K562 (cell line): ENCODE data around the gene CDC42EP1. TPM values are rescaled to one million over a fixed set of nuclear protein-coding genes. Genes with fewer than 3 reads are reported as not detected.

Experiments used
- CBFA2T3 ChIP-seq: fragments of 450-650 bp; IDR thresholded peaks from 2 replicates; pipeline ENCODE4 v1.6.1; 2017
- CCNT2 ChIP-seq: IDR thresholded peaks from 2 replicates; pipeline ENCODE4 v1.6.1; 2011; ENCODE audit warnings: borderline replicate concordance, low read depth, mild to moderate bottlenecking, moderate library complexity, mixed read lengths, low read length; ENCODE audit not compliant: insufficient read length; ENCODE audit errors: extremely low read depth
- GABPB1 ChIP-seq: sonication (generic); formaldehyde crosslinking; IDR thresholded peaks from 2 replicates; pipeline ENCODE4 v1.8.0; 2022; ENCODE audit warnings: mild to moderate bottlenecking, missing genetic modification reagents
- HNRNPL ChIP-seq: fragments of 200-400 bp; formaldehyde crosslinking; IDR thresholded peaks from 2 replicates; pipeline ENCODE4 v1.6.1; 2017; ENCODE audit warnings: low read depth, mild to moderate bottlenecking, low read length
- MYNN ChIP-seq, 2 experiments: sonication (generic); formaldehyde crosslinking in 1 of 2; IDR thresholded peaks; 2 replicates each; pipeline versions ENCODE4 v1.5.0 to v1.6.1; 2016 to 2020; ENCODE audit warnings: antibody characterized with exemption in 1 of 2, missing genetic modification reagents in 1 of 2
- POLR2AphosphoS5 ChIP-seq: IDR thresholded peaks from 2 replicates; pipeline ENCODE4 v1.6.1; 2011; ENCODE audit warnings: mild to moderate bottlenecking, low read depth, low read length, moderate library complexity; ENCODE audit not compliant: control insufficient read depth, insufficient read depth
- SNRNP70 ChIP-seq: fragments of 200-400 bp; formaldehyde crosslinking; optimal IDR thresholded peaks from 2 replicates; pipeline ENCODE3; 2017; ENCODE audit warnings: low read depth, low read length
- TFAP4 ChIP-seq: sonication (generic); formaldehyde crosslinking; IDR thresholded peaks from 2 replicates; pipeline ENCODE4 v1.8.0; 2022; ENCODE audit warnings: missing genetic modification reagents, mild to moderate bottlenecking, moderate library complexity, borderline replicate concordance
- ZEB2 ChIP-seq: fragments of 450-650 bp; IDR thresholded peaks from 2 replicates; pipeline ENCODE4 v1.6.1; 2016
- ZNF165 ChIP-seq: fragments of 250-450 bp; sonication (Bioruptor Pico); IDR thresholded peaks from 2 replicates; pipeline ENCODE4 v1.4.0; 2020; ENCODE audit warnings: borderline replicate concordance
- ZNF717 ChIP-seq: fragments of 250-450 bp; sonication (Bioruptor Pico); IDR thresholded peaks from 2 replicates; pipeline ENCODE4 v1.5.0; 2021
- polyA plus RNA-seq, 8 experiments: library from polyadenylated mRNA; depleted of rRNA in 4 of 8; stranded (reverse) in 5 of 8; unstranded in 3 of 8; fragments of >200 nt; fragmentation: Nextera tagmentation in 2 of 8; fragmentation: Illumina TruSeq in 1 of 8; extraction: Ambion mirVana in 2 of 8; extraction: Trizol in 1 of 8; gene quantifications; 2 replicates each; pipeline versions ENCODE4 v1.2.1 to v1.2.3, GENCODE V29; 2011 to 2014; ENCODE audit warnings: inconsistent platforms in 1 of 8, missing spikeins in 1 of 8
- total RNA-seq, 7 experiments: library from RNA; depleted of rRNA in 6 of 7; stranded (reverse); fragments of >200 nt in 6 of 7; fragmentation: Illumina TruSeq in 2 of 7; extraction: Trizol in 2 of 7; gene quantifications; 2 replicates each; pipeline versions ENCODE4 v1.2.1 to v1.2.3, GENCODE V29; 2011 to 2021; ENCODE audit warnings: low replicate concordance in 1 of 7
- TF ChIP-seq, protein P1 (sequence below): fragments of 450-650 bp; IDR thresholded peaks from 2 replicates; pipeline ENCODE4 v1.6.1; 2017; ENCODE audit warnings: antibody characterized with exemption, mild to moderate bottlenecking
- TF ChIP-seq, protein P2 (sequence below): fragments of 450-650 bp; formaldehyde crosslinking; IDR thresholded peaks from 2 replicates; pipeline ENCODE4 v1.4.0; 2022; ENCODE audit warnings: missing genetic modification characterization
- TF ChIP-seq, protein P3 (sequence below), 2 experiments: fragments of 150-350 bp in 1 of 2; IDR thresholded peaks; 2 replicates each; pipeline ENCODE4 v1.6.1; 2012 to 2016; ENCODE audit warnings: low read depth in 2 of 2, low read length in 2 of 2, mild to moderate bottlenecking in 1 of 2, moderate library complexity in 1 of 2

CDC42EP1 gene
- total and polyA plus RNA-seq, 9 of the 15 experiments (the other 6 are each of a cell fraction or from before 2014, with no cell fraction given), result 0.67 to 70.2 (median 7.3) TPM

DNA sequence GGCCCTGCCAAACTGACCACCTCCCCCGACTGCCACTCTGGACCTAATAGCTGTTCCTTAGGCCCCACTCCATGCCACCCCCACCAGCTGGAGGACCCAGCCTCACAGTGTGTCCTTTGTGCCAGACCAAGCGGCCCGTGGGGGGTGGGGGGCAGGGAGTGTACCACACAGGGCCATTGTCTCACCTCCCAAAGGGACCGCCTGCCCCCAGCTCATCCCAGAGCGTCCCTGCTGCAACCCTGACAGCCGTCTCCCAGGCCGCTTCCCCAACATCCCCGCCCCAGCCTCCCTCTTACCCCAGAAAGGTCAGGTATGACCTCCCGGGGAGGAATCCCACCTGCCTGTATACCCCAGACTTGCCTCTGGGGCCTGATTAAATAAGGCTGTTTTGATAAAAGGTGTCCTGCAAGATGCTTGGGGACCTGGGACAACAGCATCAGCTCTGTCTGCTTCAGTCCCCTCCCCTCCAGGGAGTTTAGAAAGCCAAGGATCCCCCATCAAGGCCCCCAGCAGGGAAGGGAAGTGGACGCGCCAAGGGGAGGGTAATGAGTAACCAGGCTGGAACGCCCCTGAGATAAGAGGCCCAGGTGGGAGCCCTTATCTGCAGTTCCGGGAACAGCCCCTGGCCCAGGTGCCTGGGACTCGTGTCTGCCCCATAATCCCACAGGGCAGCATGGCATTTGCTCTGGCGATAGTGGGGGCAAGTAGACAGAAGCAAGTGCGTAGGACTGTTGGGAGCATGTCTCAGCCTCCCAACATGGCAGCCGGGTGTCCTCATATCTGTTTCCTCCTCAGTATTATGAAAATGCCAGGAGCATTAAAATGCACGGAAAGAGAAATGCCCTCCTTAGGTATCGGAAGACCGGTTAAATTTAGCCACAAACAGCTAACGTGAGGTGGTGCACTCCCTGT is 9.0 kb downstream of the CDC42EP1 start (continued):
- TF ChIP-seq ZNF717 (CRISPR knock-in tag), result no peak
- TF ChIP-seq CBFA2T3, result 0 out of 2 replicates have a peak, but pooled peaks have one; percentile 41
- no peak for TF ChIP-seq HNRNPL
- TF ChIP-seq POLR2AphosphoS5, result peak; percentile 13; the same call in 1 of the 2 replicates
- no peak for TF ChIP-seq CCNT2
- no peak for TF ChIP-seq ZNF165 (CRISPR knock-in tag)
- TF ChIP-seq, protein P1, sequence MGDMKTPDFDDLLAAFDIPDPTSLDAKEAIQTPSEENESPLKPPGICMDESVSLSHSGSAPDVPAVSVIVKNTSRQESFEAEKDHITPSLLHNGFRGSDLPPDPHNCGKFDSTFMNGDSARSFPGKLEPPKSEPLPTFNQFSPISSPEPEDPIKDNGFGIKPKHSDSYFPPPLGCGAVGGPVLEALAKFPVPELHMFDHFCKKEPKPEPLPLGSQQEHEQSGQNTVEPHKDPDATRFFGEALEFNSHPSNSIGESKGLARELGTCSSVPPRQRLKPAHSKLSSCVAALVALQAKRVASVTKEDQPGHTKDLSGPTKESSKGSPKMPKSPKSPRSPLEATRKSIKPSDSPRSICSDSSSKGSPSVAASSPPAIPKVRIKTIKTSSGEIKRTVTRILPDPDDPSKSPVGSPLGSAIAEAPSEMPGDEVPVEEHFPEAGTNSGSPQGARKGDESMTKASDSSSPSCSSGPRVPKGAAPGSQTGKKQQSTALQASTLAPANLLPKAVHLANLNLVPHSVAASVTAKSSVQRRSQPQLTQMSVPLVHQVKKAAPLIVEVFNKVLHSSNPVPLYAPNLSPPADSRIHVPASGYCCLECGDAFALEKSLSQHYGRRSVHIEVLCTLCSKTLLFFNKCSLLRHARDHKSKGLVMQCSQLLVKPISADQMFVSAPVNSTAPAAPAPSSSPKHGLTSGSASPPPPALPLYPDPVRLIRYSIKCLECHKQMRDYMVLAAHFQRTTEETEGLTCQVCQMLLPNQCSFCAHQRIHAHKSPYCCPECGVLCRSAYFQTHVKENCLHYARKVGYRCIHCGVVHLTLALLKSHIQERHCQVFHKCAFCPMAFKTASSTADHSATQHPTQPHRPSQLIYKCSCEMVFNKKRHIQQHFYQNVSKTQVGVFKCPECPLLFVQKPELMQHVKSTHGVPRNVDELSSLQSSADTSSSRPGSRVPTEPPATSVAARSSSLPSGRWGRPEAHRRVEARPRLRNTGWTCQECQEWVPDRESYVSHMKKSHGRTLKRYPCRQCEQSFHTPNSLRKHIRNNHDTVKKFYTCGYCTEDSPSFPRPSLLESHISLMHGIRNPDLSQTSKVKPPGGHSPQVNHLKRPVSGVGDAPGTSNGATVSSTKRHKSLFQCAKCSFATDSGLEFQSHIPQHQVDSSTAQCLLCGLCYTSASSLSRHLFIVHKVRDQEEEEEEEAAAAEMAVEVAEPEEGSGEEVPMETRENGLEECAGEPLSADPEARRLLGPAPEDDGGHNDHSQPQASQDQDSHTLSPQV, result no peak
- peak; percentile 60 for TF ChIP-seq MYNN (IDR thresholded peaks at IDR 0.05)
- no peak for TF ChIP-seq MYNN (CRISPR knock-in tag; IDR thresholded peaks at IDR 0.05)
- TF ChIP-seq SNRNP70, result no peak
- TF ChIP-seq TFAP4 (CRISPR knock-in tag), result peak; percentile 28; the same call in 1 of the 2 replicates
- TF ChIP-seq, protein P2, sequence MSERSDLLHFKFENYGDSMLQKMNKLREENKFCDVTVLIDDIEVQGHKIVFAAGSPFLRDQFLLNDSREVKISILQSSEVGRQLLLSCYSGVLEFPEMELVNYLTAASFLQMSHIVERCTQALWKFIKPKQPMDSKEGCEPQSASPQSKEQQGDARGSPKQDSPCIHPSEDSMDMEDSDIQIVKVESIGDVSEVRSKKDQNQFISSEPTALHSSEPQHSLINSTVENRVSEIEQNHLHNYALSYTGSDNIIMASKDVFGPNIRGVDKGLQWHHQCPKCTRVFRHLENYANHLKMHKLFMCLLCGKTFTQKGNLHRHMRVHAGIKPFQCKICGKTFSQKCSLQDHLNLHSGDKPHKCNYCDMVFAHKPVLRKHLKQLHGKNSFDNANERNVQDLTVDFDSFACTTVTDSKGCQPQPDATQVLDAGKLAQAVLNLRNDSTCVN (CRISPR knock-in tag), result no peak
- TF ChIP-seq, protein P3, sequence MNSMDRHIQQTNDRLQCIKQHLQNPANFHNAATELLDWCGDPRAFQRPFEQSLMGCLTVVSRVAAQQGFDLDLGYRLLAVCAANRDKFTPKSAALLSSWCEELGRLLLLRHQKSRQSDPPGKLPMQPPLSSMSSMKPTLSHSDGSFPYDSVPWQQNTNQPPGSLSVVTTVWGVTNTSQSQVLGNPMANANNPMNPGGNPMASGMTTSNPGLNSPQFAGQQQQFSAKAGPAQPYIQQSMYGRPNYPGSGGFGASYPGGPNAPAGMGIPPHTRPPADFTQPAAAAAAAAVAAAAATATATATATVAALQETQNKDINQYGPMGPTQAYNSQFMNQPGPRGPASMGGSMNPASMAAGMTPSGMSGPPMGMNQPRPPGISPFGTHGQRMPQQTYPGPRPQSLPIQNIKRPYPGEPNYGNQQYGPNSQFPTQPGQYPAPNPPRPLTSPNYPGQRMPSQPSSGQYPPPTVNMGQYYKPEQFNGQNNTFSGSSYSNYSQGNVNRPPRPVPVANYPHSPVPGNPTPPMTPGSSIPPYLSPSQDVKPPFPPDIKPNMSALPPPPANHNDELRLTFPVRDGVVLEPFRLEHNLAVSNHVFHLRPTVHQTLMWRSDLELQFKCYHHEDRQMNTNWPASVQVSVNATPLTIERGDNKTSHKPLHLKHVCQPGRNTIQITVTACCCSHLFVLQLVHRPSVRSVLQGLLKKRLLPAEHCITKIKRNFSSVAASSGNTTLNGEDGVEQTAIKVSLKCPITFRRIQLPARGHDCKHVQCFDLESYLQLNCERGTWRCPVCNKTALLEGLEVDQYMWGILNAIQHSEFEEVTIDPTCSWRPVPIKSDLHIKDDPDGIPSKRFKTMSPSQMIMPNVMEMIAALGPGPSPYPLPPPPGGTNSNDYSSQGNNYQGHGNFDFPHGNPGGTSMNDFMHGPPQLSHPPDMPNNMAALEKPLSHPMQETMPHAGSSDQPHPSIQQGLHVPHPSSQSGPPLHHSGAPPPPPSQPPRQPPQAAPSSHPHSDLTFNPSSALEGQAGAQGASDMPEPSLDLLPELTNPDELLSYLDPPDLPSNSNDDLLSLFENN (IDR thresholded peaks at IDR 0.05; ENCODE audit: low read depth in 2 of 2, low read length in 2 of 2), result no peak
- no peak for TF ChIP-seq GABPB1 (CRISPR knock-in tag)
- TF ChIP-seq ZEB2, result peak; percentile 65; the same call in 1 of the 2 replicates
